Left cardiac atrium (tissue), 4 donors: ENCODE data around the gene TXNRD2. TPM values are rescaled to one million over a fixed set of nuclear protein-coding genes. Genes with fewer than 3 reads are reported as not detected.

Source experiments
- ATAC-seq, 2 donors: fragments of 200-7000 bp; cut with Tn5 transposase; one replicate each; pipeline ENCODE4 v1.9.1; 2020; ENCODE audit warnings: mild to moderate bottlenecking in 2 of 2, moderate library complexity in 2 of 2
- DNase-seq: peaks from one replicate; pipeline ENCODE4 v3.0.0-alpha.2; 2020
- intact Hi-C, 2 donors: fragments of 100-400 bp; cut with DNase I; formaldehyde crosslinking; loops; one replicate each; pipeline versions ENCODE4 v1.14.1 to v1.15.1; 2022 to 2023
- long read RNA-seq: library from polyadenylated mRNA; unstranded; transcript quantifications from one replicate; pipeline ENCODE4 v2.0.0, GENCODE V29; 2021
- total RNA-seq, 2 donors: library from RNA; stranded (reverse); fragmentation: NEBNext Ultra II Directional; extraction: Animal tissue kit (Norgen Biotek cat#: 25700); gene quantifications; one replicate each; pipeline ENCODE4 v1.2.1, GENCODE V29; 2021
- donor health status: DM: no; HTN: yes; CAD: no.
- donor health status: DM: no; HTN: yes; CAD: no; lungs with severe emphysema.
- donor health status: DM: yes; HTN: yes; CAD: no.
- donor health status: Dilated cardiomyopathy.

Gene TXNRD2
- 10 to 100 TPM; 22.7 to 29.6 TPM for total RNA-seq
- long read RNA-seq, partial matches to known transcripts = 3 of 26 reads
- long read RNA-seq, other reads (novel, unspliced or antisense) = 22 of 26 reads

- peak; percentile 81 for DNase-seq
- peak; percentile 90 to 94 for ATAC-seq
- intact Hi-C loops = no loop called here
Measured at GRCh38 chr22:19941365-19942082, at the start of gene TXNRD2, which contains the start of gene COMT. Gene TXNRD2 (minus strand): TSS chr22:19941818. CDS start chr22:19941803, 15 bp downstream. Gene COMT (plus strand): TSS chr22:19941772. CDS start chr22:19962527, 20,755 bp downstream.

DNA sequence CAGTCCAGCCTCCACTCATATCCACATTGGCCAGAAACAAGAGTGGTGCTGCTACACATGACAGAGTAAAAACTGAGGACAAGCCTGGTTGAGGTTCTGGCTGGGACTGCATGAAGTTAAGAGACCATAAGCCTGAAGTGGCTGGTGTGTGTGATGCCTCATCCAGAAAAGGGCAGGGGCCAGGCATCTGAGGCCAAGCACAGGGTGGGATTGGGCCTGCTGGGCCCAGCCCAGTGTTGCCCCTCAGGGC is 49.7 kb upstream of the TXNRD2 start:
- DNase-seq (no peak), ATAC-seq (no peak)
- intact Hi-C loops = no loop called here

- no peak for ATAC-seq
- DNase-seq = no peak
- intact Hi-C loops = no loop called here
Measured at GRCh38 chr22:19990609-19991394, 49.2 kb upstream of the TXNRD2 start.

DNA sequence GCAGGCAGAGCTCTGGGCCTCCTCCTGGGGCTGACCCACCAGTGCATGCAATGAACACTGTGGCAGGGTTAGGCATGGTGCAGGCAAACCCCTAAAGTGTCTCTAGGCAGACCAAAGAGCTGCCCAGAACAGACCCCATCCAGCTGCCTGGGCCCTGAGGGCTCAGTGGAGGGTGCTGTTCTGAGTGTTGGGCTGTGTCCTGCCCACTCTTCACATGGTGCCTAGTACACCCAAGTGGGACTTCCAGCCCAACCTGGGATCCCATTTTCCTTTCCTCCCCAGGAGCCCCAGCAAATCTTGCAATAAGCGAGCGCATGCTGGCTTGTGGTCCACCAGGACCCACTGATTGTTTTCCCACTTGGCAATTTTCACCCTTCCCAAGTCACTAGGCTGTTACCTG is 48.6 kb upstream of the TXNRD2 start:
- intact Hi-C loops = no loop called here
- DNase-seq = no peak
- ATAC-seq = no peak

DNA sequence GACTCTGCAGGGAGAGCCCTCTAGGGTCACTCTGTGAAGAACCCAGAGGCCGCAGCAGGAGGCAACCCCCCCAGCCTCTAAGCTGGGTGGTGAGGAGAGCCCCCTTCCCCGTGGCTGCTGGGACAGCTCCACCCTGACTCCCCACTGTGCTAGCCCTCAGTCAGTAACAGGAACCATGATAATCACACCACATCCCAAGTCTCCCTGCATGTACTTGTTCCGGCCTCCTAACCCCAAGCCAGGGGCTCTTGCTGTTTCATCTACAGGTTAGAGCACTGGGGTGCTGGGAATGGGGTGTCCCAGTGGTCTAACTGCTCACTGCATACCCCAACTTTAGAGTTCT is 48.1 kb upstream of the TXNRD2 start:
- ATAC-seq (no peak), DNase-seq (no peak)
- intact Hi-C loops = no loop called here

DNA sequence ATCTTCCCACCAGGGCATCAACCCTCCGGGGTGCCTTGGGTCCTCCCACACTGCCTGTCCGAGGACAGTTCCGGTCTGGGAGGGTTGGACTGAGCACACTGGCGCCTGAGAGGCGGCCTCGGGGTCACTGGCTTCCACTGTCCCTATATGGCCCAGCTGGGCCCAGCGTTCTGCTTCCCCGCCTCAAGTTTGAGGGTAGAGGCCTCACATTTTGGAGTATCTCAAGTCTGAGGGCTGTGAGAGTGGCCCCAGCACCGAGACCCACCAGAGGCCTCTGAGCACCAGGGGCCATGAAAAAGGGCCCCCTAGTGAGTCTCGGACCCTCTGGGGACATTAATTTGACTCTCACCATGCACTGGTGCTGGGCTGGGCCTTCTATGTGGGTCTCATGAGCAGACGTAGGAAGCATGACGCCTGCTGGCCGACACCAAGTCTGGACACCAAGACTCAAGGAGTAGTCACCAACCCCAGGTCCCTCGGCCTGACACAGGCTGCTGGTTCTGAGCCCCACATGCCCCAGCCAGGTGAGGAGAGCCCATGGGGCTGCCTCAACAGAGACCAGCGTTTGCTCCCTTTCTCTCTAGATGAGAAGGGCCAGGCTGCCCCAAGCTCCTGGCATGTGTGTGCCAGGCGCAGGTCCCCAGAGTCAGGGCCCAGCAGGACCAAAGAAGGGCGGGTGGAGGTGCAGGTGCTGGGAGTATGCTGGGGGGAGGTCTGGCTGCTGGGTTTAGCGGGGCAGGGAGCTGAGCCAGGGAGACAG is 47.5 kb upstream of the TXNRD2 start:
- intact Hi-C loops = no loop called here
- peak in 1 of 2 donors; percentile 6 for ATAC-seq
- DNase-seq = no peak

GRCh38 chr22:19988331-19988808 is 46.8 kb upstream of the TXNRD2 start:
- intact Hi-C loops = no loop called here
- no peak for ATAC-seq
- no peak for DNase-seq

DNA sequence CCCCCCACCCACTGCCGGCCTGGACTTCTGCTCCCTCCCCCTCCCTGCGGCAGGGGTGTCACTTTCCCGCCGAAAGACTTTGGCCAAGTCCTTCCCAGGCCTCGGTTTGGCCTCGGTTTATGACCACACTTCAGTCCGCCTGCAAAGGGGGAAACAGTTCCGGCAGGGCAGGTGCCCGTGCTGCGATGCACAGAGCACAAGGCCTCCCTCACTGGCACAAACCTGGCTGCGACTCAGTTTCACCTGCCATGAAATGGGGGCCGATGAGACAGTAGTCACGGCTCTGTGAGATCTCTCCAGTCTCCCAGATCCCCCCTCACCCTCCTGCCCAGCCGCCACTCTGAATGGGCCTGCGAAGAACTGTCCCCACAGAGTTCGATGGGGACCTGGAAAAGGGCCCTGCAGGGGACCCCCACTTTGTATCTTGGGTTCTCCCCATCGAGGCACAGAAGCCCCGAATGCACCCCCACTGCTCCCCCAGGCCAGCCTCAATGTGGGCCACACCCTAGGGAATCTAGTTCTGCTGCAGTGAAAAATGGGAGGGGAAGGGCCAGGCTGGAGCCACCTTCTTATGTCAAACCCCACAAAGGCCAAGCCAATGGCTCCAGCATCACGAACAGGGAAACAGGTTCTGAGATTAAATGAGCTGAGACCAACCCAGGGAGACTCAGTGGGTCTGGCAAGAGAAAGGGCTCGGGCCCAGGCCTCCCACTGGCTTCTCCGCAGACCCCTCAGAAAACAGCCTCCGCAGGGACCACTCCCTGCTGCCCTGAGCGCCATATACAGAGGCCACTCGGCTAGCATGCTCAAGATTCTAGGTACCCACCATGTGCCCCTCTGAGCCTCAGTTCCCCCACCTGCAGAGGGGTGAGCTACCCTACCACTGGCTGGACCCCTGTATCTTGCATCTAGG is 46.0 kb upstream of the TXNRD2 start:
- no peak for ATAC-seq
- intact Hi-C loops = no loop called here
- no peak for DNase-seq

- intact Hi-C loops = no loop called here
- DNase-seq (peak; percentile 85), ATAC-seq (peak; percentile 90)
Measured at GRCh38 chr22:19986410-19987341, 45.1 kb upstream of the TXNRD2 start.

DNA sequence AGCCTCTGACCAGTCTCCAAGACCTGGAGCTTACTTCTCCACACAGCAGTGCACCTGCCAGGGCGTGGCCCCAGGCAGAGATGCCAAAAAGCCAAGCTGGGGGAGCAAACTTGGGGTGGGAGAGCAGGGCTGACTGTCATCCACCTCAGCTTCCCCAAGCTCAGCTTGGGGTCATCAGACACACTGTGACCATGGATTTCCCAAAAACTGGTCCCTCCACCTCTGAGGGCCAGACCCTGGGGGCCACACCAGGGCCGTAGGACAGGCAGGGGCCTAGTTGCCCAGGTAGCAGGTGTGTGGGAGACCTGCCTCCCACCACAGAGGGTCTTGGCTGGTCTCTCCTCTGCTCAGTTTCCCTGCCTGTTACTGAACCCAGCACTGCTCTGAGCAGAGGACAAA is 44.4 kb upstream of the TXNRD2 start:
- ATAC-seq (no peak), DNase-seq (no peak)
- intact Hi-C loops = no loop called here

DNA sequence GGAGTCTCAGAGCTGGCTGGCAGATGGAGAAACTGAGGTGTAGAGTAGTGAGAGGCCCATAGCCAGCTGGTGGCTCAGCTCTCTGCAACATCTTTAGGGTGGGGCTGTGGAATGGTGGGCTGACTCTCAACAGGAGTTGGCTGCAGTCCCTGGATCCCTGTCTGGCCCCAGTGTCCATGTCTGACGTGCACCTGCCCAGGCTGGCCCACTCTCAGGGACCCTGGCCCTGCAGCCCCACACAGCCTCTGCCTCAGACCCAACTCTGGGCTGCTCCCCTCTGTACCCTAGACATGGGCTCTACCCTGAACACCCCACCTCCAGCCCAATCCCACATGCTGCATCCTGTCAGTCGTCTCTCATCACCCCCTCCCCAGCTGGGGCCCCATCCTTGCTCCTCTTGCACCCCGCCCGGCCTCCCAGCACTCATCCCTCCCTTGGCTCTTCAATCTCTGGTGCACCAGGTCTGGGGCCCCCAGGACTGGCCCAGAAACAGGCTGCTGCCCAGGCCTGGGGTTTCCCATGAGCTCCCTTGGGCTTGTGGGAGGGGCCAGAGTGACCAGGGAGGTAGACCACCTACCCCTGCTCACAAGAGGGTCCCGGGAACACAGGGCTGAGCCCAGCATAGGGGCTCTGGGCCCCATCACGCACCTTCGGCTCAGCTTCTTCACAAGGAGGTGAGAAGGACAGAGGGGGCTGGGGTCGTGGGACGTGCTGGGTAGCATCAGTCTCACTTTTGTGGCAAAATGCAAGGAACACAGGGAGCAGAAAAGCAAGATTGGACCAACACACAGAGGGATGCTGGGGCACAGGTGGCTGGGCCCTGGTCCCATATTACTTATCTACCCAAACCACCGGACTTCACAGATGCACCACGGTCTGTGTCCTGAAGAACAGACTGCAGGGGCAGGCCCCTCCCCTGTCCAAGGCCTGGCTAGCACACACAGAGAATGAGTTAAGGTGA is 43.5 kb upstream of the TXNRD2 start:
- ATAC-seq (no peak), DNase-seq (no peak)
- intact Hi-C loops = no loop called here

- intact Hi-C loops = no loop called here
- ATAC-seq = peak; percentile 25 to 58
- DNase-seq = peak; percentile 53
Measured at GRCh38 chr22:19984201-19984753, 42.7 kb upstream of the TXNRD2 start.

- intact Hi-C loops = no loop called here
Measured at GRCh38 chr22:19983741-19984140, 42.1 kb upstream of the TXNRD2 start.

GRCh38 chr22:19982991-19983578 is 41.5 kb upstream of the TXNRD2 start:
- no peak for DNase-seq
- no peak for ATAC-seq
- intact Hi-C loops = no loop called here

More at GRCh38 chr22:19983741-19984140, 42.1 kb upstream of the TXNRD2 start:
- ATAC-seq (peak in 1 of 2 donors; percentile 18), DNase-seq (no peak)

DNA sequence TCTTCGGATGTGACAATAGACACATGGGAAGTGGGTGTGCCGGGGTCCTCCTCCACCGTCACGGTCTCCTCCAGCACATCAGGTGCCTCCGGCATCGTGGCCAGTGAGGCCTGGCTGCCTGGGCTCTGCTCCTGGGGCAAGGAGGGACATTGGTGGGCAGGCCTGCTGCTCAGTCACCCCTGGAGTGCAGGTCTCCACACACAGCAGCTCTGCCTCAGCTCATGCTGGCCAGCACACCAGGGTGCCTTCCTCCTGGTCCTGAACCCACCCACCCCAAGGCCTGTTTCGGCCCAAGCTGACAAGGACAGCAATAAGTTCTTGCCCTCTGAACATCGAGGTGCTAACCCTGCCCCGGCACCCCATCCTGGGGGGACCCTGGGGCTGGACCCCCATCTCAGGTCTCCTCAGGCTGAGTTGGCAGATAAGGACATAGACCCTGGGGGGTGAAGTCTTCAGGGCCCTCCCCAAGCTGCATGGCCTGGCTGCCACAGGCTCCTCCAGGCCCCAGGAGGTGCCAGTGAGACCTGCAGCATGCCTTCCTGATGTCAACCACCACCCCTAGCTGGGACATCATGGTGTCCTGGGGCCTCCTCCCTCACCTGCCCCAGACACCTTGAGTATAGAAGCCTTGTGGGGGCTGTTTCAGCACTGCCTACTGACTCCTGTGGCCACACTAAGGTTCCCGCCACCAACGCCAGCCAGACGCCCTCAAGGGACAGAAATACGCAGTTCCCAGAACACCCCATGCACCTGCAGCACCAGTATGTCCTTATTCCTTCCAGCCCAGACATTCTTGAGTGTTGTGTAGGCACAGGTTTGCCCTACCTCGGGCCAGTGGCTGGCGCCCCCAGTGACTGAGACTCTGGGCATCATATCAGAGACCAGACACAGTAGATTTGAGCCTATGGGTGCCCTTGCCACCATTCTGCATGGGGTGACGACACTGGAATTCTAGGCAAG is 40.6 kb upstream of the TXNRD2 start:
- DNase-seq = no peak
- intact Hi-C loops = no loop called here
- ATAC-seq = no peak
